HEK293T (cell line): ENCODE data around the gene PHAF1.

Experiments used
- ARNT ChIP-seq: fragments of 450-650 bp; IDR thresholded peaks from 2 replicates; pipeline ENCODE4 v1.6.1; 2017; ENCODE audit warnings: mild to moderate bottlenecking
- BHLHE40 ChIP-seq: fragments of 450-650 bp; IDR thresholded peaks from 2 replicates; pipeline ENCODE4 v1.6.1; 2016; ENCODE audit warnings: mild to moderate bottlenecking, moderate library complexity, borderline replicate concordance
- FOXA1 ChIP-seq: fragments of 450-650 bp; IDR thresholded peaks from 2 replicates; pipeline ENCODE4 v1.6.1; 2016; ENCODE audit warnings: mild to moderate bottlenecking
- FOXK2 ChIP-seq: fragments of 450-650 bp; IDR thresholded peaks from 2 replicates; pipeline ENCODE4 v1.6.1; 2016; ENCODE audit warnings: mild to moderate bottlenecking
- NFRKB ChIP-seq: fragments of 450-650 bp; IDR thresholded peaks from 2 replicates; pipeline ENCODE4 v1.6.1; 2016; ENCODE audit warnings: mild to moderate bottlenecking, moderate library complexity
- SP1 ChIP-seq: fragments of 450-650 bp; IDR thresholded peaks from 2 replicates; pipeline ENCODE4 v1.6.1; 2017
- TARDBP ChIP-seq: fragments of 450-650 bp; IDR thresholded peaks from 2 replicates; pipeline ENCODE4 v1.6.1; 2016
- ZNF384 ChIP-seq: fragments of 450-650 bp; IDR thresholded peaks from 2 replicates; pipeline ENCODE4 v1.6.1; 2016

GRCh38 chr16:67098599-67098998 lies 11.1 kb upstream of the PHAF1 start:
- no peak for TF ChIP-seq FOXK2
- TF ChIP-seq TARDBP, result no peak
- TF ChIP-seq FOXA1, result no peak
- no peak for TF ChIP-seq SP1
- TF ChIP-seq ZNF384, result no peak
- TF ChIP-seq BHLHE40, result no peak
- no peak for TF ChIP-seq NFRKB
- TF ChIP-seq ARNT, result no peak
